SK-N-SH (cell line): ENCODE measurements around the gene PPP1R12B. TPM values are rescaled to one million over a fixed set of nuclear protein-coding genes. Genes with fewer than 3 reads are reported as not detected.

Experiments
- CTCF ChIA-PET: fragments of 300-600, 350-600 bp; formaldehyde crosslinking; extraction: SDS; loops from one replicate; lab custom pipeline; 2021; lab: Yijun Ruan, JAX
- POLR2A ChIA-PET: fragments of 350-600 bp; sonication (Branson Sonifier 250); formaldehyde crosslinking; extraction: SDS; loops from one replicate; lab custom pipeline; 2020; ENCODE audit warnings: antibody characterized with exemption, inconsistent platforms; lab: Yijun Ruan, JAX
- DNase-seq: peaks from one replicate; pipeline ENCODE4 v3.0.0; 2012
- H2AFZ ChIP-seq: fragments of 200-600 bp; sonication (generic); 2 replicates; pipeline ENCODE4 v1.8.1; 2016; ENCODE audit warnings: antibody characterized with exemption, mild to moderate bottlenecking, low read depth
- H3F3A ChIP-seq: fragments of 200-600 bp; sonication (generic); replicated peaks from 2 replicates; pipeline ENCODE3; 2016; ENCODE audit warnings: antibody characterized with exemption, mild to moderate bottlenecking; ENCODE audit not compliant: insufficient read depth
- H3K27ac ChIP-seq, 2 experiments: fragments of 200-500 bp in 1 of 2; fragments of 200-600 bp in 1 of 2; sonication (Bioruptor generic) in 1 of 2; sonication (generic), shearing (Covaris generic) in 1 of 2; 2 replicates each; pipeline versions ENCODE4 v1.5.1 to v1.6.1; 2014 to 2016; ENCODE audit warnings: low read depth in 2 of 2, inconsistent platforms in 1 of 2, low read length in 1 of 2, mild to moderate bottlenecking in 1 of 2, mixed read lengths in 1 of 2
- H3K27me3 ChIP-seq: fragments of 200-600 bp; sonication (generic), shearing (Covaris generic); 2 replicates; pipeline ENCODE4 v1.6.1; 2016; ENCODE audit warnings: mixed run types; ENCODE audit not compliant: insufficient read depth
- H3K36me3 ChIP-seq, 2 experiments: fragments of 200-500 bp in 1 of 2; fragments of 200-600 bp in 1 of 2; sonication (Bioruptor generic) in 1 of 2; sonication (generic) in 1 of 2; replicated peaks in 1 of 2; 2 replicates each; pipeline versions ENCODE3 to v1.5.1; 2014 to 2016; ENCODE audit warnings: low read length in 1 of 2, mild to moderate bottlenecking in 1 of 2; ENCODE audit not compliant: insufficient read depth in 2 of 2, control insufficient read depth in 1 of 2
- H3K4me1 ChIP-seq, 2 experiments: fragments of 200-500 bp in 1 of 2; fragments of 200-600 bp in 1 of 2; sonication (Bioruptor generic) in 1 of 2; sonication (generic), shearing (Covaris generic) in 1 of 2; 2 replicates each; pipeline versions ENCODE4 v1.5.1 to v1.6.1; 2014 to 2016; ENCODE audit warnings: low read depth in 1 of 2, low read length in 1 of 2, mixed run types in 1 of 2; ENCODE audit not compliant: insufficient read depth in 2 of 2, control insufficient read depth in 1 of 2
- H3K4me2 ChIP-seq: fragments of 200-600 bp; sonication (generic), shearing (Covaris generic); 2 replicates; pipeline ENCODE4 v1.6.1; 2017; ENCODE audit warnings: mixed run types
- H3K4me3 ChIP-seq, 2 experiments: fragments of 200-500 bp in 1 of 2; fragments of 200-600 bp in 1 of 2; sonication (Bioruptor generic) in 1 of 2; sonication (generic), shearing (Covaris generic) in 1 of 2; 2 replicates each; pipeline versions ENCODE4 v1.5.1 to v1.8.1; 2014 to 2016; ENCODE audit warnings: low read depth in 2 of 2, inconsistent platforms in 1 of 2, low read length in 1 of 2, mild to moderate bottlenecking in 1 of 2, mixed read lengths in 1 of 2, moderate library complexity in 1 of 2
- H3K79me2 ChIP-seq: fragments of 200-600 bp; sonication (generic); 2 replicates; pipeline ENCODE4 v1.8.1; 2017; ENCODE audit warnings: mild to moderate bottlenecking; ENCODE audit not compliant: insufficient read depth
- H3K9ac ChIP-seq: fragments of 200-600 bp; sonication (generic); 2 replicates; pipeline ENCODE4 v1.6.1; 2017; ENCODE audit warnings: mixed run types
- H3K9me2 ChIP-seq: fragments of 200-600 bp; sonication (generic); 2 replicates; pipeline ENCODE4 v1.6.1; 2017; ENCODE audit warnings: mixed run types
- H3K9me3 ChIP-seq: fragments of 200-600 bp; sonication (generic); 2 replicates; pipeline ENCODE4 v1.6.1; 2017; ENCODE audit warnings: mixed run types, mild to moderate bottlenecking, moderate library complexity
- H4K20me1 ChIP-seq: fragments of 200-600 bp; sonication (generic); 2 replicates; pipeline ENCODE4 v1.6.1; 2017; ENCODE audit warnings: mild to moderate bottlenecking, mixed run types; ENCODE audit not compliant: insufficient read depth
- ELF1 ChIP-seq: IDR thresholded peaks from 2 replicates; pipeline ENCODE4 v1.4.0; 2012
- EP300 ChIP-seq, 2 experiments: IDR thresholded peaks; 2 replicates each; pipeline versions ENCODE4 v1.4.0 to v1.6.1; 2012; ENCODE audit warnings: borderline replicate concordance in 1 of 2, low read depth in 1 of 2, low read length in 1 of 2
- EZH2phosphoT487 ChIP-seq: fragments of 200-600 bp; sonication (generic); IDR thresholded peaks from 2 replicates; pipeline ENCODE4 v1.6.1; 2017; ENCODE audit warnings: low read depth, mixed run types, mild to moderate bottlenecking, antibody characterized with exemption, moderate library complexity, borderline replicate concordance
- GABPA ChIP-seq: IDR thresholded peaks from 2 replicates; pipeline ENCODE4 v1.4.0; 2012; ENCODE audit warnings: low read depth, mild to moderate bottlenecking
- JUND ChIP-seq: IDR thresholded peaks from 2 replicates; pipeline ENCODE4 v1.4.0; 2012
- MEF2A ChIP-seq: IDR thresholded peaks from 2 replicates; pipeline ENCODE4 v1.4.0; 2012; ENCODE audit warnings: low read depth, borderline replicate concordance
- MXI1 ChIP-seq: IDR thresholded peaks from 2 replicates; pipeline ENCODE4 v1.6.1; 2012; ENCODE audit warnings: mild to moderate bottlenecking, low read depth, low read length, improper control_type of control experiment
- NFIC ChIP-seq: IDR thresholded peaks from 2 replicates; pipeline ENCODE4 v1.4.0; 2012; ENCODE audit warnings: borderline replicate concordance
- POLR2AphosphoS5 ChIP-seq: IDR thresholded peaks from 2 replicates; pipeline ENCODE4 v1.6.1; 2012; ENCODE audit warnings: low read depth, low read length
- RAD21 ChIP-seq: IDR thresholded peaks from 2 replicates; pipeline ENCODE4 v1.6.1; 2012; ENCODE audit warnings: mild to moderate bottlenecking, low read length
- SMC3 ChIP-seq: IDR thresholded peaks from 2 replicates; pipeline ENCODE4 v1.6.1; 2012; ENCODE audit warnings: low read depth, low read length, improper control_type of control experiment
- TAF1 ChIP-seq: IDR thresholded peaks from 2 replicates; pipeline ENCODE4 v1.6.1; 2012; ENCODE audit warnings: low read depth, mild to moderate bottlenecking, low read length, moderate library complexity, borderline replicate concordance
- TCF12 ChIP-seq: IDR thresholded peaks from 2 replicates; pipeline ENCODE4 v1.4.0; 2012
- TEAD4 ChIP-seq: IDR thresholded peaks from 2 replicates; pipeline ENCODE4 v1.4.0; 2012; ENCODE audit warnings: mild to moderate bottlenecking, borderline replicate concordance; ENCODE audit not compliant: insufficient read depth
- YY1 ChIP-seq: IDR thresholded peaks from 2 replicates; pipeline ENCODE4 v1.4.0; 2012; ENCODE audit warnings: low read depth, mild to moderate bottlenecking
- WGBS: methylation state at CpG from one replicate; pipeline ENCODE4 v1.1.6; 2017; ENCODE audit warnings: low lambda C conversion rate; 5-methylcytosine and 5-hydroxymethylcytosine counted together
- polyA plus RNA-seq, 3 experiments: library from polyadenylated mRNA; depleted of rRNA; stranded (reverse); fragments of >200 nt; gene quantifications; 2 replicates each; pipeline ENCODE4 v1.2.3, GENCODE V29; 2012
- TF ChIP-seq, protein P1 (sequence below): fragments of 200-600 bp; sonication (generic); IDR thresholded peaks from 2 replicates; pipeline ENCODE4 v1.6.1; 2017; ENCODE audit warnings: antibody characterized with exemption, mild to moderate bottlenecking, moderate library complexity
- TF ChIP-seq, protein P2 (sequence below): fragments of 150-350 bp; IDR thresholded peaks from 2 replicates; pipeline ENCODE4 v1.6.1; 2017; ENCODE audit warnings: antibody characterized with exemption, low read length, low read depth, borderline replicate concordance
- TF ChIP-seq, protein P3 (sequence below): IDR thresholded peaks from 2 replicates; pipeline ENCODE4 v1.4.0; 2012; ENCODE audit warnings: low read depth
- TF ChIP-seq, protein P4 (sequence below): IDR thresholded peaks from 2 replicates; pipeline ENCODE4 v1.4.0; 2012; ENCODE audit warnings: low read depth, borderline replicate concordance
- TF ChIP-seq, protein P5 (sequence below): IDR thresholded peaks from 2 replicates; pipeline ENCODE4; 2012

Gene PPP1R12B
- polyA plus RNA-seq, 1 of the 3 experiments (the other 2 are of a cell fraction), result 2.8 TPM

DNA sequence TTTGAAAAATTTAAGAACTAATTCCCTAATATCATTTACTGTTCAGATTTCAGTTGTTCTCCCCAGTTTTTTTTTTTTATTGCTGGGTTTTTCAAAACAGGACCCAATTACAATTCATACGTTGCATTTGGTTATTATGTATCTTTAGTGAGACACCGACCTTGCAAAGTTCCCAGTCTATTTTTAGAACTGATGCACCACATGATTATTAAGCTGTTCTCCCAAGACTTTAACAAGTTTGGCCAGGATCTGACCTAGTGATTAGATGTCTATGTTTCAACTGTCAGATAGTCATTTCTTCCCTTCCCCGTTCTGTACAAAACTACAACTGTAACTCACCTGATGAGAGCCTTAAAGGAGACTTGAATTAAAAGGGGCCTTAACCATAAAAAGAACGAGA lies 14.6 kb upstream of the PPP1R12B start:
- ChIA-PET POLR2A (no interaction called here), CTCF (no interaction called here)
- Histone ChIP-seq H3K27ac (no peak overlapping the region), H3K9me2 (no peaks in the 10 kb centered on the region), H3K9ac (no peak overlapping the region), H2AFZ (no peak overlapping the region), H3K4me3 (no peak overlapping the region), H3F3A (peaks cover 16% of the 10 kb centered on the region), H3K27me3 (no peaks in the 10 kb centered on the region), H3K9me3 (no peaks in the 10 kb centered on the region), H3K4me2 (no peak overlapping the region), H3K36me3 (peaks cover 49 to 56% of the 10 kb centered on the region in 2 experiments), H3K79me2 (peaks cover 28% of the 10 kb centered on the region), H4K20me1 (no peaks in the 10 kb centered on the region), H3K4me1 (peaks cover 0 to 3% of the 10 kb centered on the region in 2 experiments; a peak in 2 of 4 replicates)
- DNase-seq, result no peak
- no peak for TF ChIP-seq MEF2A
- TF ChIP-seq GABPA, result no peak
- TF ChIP-seq EP300 (IDR thresholded peaks at IDR 0.05; ENCODE audit: borderline replicate concordance in 1 of 2, low read depth in 1 of 2, low read length in 1 of 2), result no peak
- TF ChIP-seq TEAD4, result no peak
- no peak for TF ChIP-seq YY1
- TF ChIP-seq EZH2phosphoT487, result no peak
- TF ChIP-seq, protein P1, sequence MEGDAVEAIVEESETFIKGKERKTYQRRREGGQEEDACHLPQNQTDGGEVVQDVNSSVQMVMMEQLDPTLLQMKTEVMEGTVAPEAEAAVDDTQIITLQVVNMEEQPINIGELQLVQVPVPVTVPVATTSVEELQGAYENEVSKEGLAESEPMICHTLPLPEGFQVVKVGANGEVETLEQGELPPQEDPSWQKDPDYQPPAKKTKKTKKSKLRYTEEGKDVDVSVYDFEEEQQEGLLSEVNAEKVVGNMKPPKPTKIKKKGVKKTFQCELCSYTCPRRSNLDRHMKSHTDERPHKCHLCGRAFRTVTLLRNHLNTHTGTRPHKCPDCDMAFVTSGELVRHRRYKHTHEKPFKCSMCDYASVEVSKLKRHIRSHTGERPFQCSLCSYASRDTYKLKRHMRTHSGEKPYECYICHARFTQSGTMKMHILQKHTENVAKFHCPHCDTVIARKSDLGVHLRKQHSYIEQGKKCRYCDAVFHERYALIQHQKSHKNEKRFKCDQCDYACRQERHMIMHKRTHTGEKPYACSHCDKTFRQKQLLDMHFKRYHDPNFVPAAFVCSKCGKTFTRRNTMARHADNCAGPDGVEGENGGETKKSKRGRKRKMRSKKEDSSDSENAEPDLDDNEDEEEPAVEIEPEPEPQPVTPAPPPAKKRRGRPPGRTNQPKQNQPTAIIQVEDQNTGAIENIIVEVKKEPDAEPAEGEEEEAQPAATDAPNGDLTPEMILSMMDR, result no peak
- no peak for TF ChIP-seq NFIC
- no peak for TF ChIP-seq JUND
- TF ChIP-seq, protein P2, sequence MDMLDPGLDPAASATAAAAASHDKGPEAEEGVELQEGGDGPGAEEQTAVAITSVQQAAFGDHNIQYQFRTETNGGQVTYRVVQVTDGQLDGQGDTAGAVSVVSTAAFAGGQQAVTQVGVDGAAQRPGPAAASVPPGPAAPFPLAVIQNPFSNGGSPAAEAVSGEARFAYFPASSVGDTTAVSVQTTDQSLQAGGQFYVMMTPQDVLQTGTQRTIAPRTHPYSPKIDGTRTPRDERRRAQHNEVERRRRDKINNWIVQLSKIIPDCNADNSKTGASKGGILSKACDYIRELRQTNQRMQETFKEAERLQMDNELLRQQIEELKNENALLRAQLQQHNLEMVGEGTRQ, result no peak
- no peak for TF ChIP-seq ELF1
- 92% methylated on average over 4 of the region's 4 CpGs for WGBS

DNA sequence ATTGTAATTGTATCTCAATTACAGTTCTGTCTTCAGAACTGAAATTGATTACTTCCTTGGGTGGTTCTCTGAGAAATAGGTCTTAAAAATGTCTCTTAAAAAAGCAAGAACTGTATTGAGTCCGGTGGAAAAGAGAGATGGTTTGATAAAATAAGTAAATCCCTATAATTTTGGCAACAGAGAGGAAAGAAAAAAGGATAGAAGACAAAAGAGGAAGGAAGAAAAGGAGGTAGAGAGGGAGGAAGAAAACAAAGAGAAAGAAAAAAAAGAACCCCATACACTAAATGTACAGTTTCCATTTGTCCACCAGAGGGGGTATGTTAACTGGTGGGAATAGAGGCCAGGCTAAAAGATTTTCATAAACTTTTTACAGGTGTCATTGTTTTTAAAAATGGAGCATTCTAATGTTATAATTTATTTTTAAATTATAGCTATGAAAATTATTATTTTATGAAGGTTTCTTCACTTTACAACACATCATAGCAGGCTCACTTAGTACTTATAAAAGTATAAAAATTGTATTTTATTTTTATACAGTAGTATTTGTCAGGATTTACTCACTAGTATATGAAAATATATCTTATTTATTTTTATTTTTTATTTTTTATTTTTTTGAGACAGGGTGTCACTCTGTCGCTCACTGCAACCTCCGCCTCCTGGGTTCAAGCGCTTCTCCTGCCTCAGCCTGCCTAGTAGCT lies 4.7 kb upstream of the PPP1R12B start:
- DNase-seq, result peak; percentile 37
- CTCF ChIA-PET, result interaction anchor here (0.6 to 4.0 kb wide), 27 partner anchors 8 to 487 kb away, joined by 3 to 16 read pairs (median 3); no protein-coding TSS in a partner anchor
- Histone ChIP-seq H3K4me1 (no peaks in the 10 kb centered on the region; a peak in 2 of 4 replicates), H4K20me1 (no peaks in the 10 kb centered on the region), H3K9me2 (no peaks in the 10 kb centered on the region), H3K27me3 (no peaks in the 10 kb centered on the region), H2AFZ (peak overlapping the region; percentile 93), H3K36me3 (peaks cover 0 to 3% of the 10 kb centered on the region in 2 experiments), H3K79me2 (peaks cover 24% of the 10 kb centered on the region), H3K4me2 (peak overlapping the region; percentile 41; the same call in 1 of the 2 replicates), H3K9me3 (no peaks in the 10 kb centered on the region), H3K9ac (peak overlapping the region; percentile 52; the same call in 1 of the 2 replicates), H3K27ac (0 out of 4 replicates have a peak overlapping the region, but pooled peaks of 1 of the 2 experiments have one; percentile 13), H3K4me3 (peak overlapping the region in 1 of 2 experiments; percentile 23; a peak in 1 of 4 replicates), H3F3A (peaks cover 2% of the 10 kb centered on the region)
- 38% methylated on average over 4 of the region's 4 CpGs for WGBS
- POLR2A ChIA-PET, result no interaction called here
- no peak for TF ChIP-seq NFIC
- no peak for TF ChIP-seq TEAD4
- TF ChIP-seq POLR2AphosphoS5, result no peak
- TF ChIP-seq SMC3, result peak; percentile 63
- no peak for TF ChIP-seq TCF12
- TF ChIP-seq, protein P3, sequence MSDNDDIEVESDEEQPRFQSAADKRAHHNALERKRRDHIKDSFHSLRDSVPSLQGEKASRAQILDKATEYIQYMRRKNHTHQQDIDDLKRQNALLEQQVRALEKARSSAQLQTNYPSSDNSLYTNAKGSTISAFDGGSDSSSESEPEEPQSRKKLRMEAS, result no peak
- TF ChIP-seq, protein P4, sequence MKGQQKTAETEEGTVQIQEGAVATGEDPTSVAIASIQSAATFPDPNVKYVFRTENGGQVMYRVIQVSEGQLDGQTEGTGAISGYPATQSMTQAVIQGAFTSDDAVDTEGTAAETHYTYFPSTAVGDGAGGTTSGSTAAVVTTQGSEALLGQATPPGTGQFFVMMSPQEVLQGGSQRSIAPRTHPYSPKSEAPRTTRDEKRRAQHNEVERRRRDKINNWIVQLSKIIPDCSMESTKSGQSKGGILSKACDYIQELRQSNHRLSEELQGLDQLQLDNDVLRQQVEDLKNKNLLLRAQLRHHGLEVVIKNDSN, result no peak
- TF ChIP-seq EZH2phosphoT487, result no peak
- no peak for TF ChIP-seq TAF1
- TF ChIP-seq EP300 (IDR thresholded peaks at IDR 0.05; ENCODE audit: borderline replicate concordance in 1 of 2, low read depth in 1 of 2, low read length in 1 of 2), result no peak
- TF ChIP-seq JUND, result no peak
- TF ChIP-seq, protein P5, sequence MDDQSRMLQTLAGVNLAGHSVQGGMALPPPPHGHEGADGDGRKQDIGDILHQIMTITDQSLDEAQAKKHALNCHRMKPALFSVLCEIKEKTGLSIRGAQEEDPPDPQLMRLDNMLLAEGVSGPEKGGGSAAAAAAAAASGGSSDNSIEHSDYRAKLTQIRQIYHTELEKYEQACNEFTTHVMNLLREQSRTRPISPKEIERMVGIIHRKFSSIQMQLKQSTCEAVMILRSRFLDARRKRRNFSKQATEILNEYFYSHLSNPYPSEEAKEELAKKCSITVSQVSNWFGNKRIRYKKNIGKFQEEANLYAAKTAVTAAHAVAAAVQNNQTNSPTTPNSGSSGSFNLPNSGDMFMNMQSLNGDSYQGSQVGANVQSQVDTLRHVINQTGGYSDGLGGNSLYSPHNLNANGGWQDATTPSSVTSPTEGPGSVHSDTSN, result no peak
- no peak for TF ChIP-seq MXI1
- TF ChIP-seq, protein P1, result peak; percentile 82
- peak; percentile 72 for TF ChIP-seq RAD21
